Nephron progenitor cell (in vitro differentiated cells): Measurements from ENCODE around the gene NRP1.

Experiments used
- DNase-seq: peaks from one replicate; pipeline ENCODE4 v3.0.0; 2021
- H3K27ac Mint-ChIP-seq: 2 replicates; pipeline ENCODE4 v1.8.0; 2021; ENCODE audit warnings: mild to moderate bottlenecking, moderate library complexity, mixed read lengths
- H3K27me3 Mint-ChIP-seq: 2 replicates; pipeline ENCODE4 v1.8.0; 2021; ENCODE audit warnings: mild to moderate bottlenecking, low read depth, mixed read lengths; ENCODE audit not compliant: poor library complexity
- H3K36me3 Mint-ChIP-seq: 2 replicates; pipeline ENCODE4 v1.8.0; 2021; ENCODE audit warnings: low read depth, mixed read lengths
- H3K4me1 Mint-ChIP-seq: 2 replicates; pipeline ENCODE4 v1.8.0; 2021; ENCODE audit warnings: mixed read lengths
- H3K4me3 Mint-ChIP-seq: 2 replicates; pipeline ENCODE4 v1.8.0; 2021; ENCODE audit warnings: mild to moderate bottlenecking, moderate library complexity, mixed read lengths
- H3K9me3 Mint-ChIP-seq: 2 replicates; pipeline ENCODE4 v1.8.0; 2021; ENCODE audit warnings: mild to moderate bottlenecking, moderate library complexity, mixed read lengths
- CTCF ChIP-seq: fragments of 200-600 bp; sonication (generic); IDR thresholded peaks from 2 replicates; pipeline ENCODE4 v1.5.0; 2021; ENCODE audit warnings: antibody characterized with exemption

Gene NRP1

GRCh38 chr10:33244354-33244967 is 90.0 kb downstream of the NRP1 start:
- TF ChIP-seq CTCF, result no peak
- Mint-ChIP-seq H3K27me3 (no peaks in the 10 kb centered on the region), H3K4me1 (peaks cover 38% of the 10 kb centered on the region), H3K9me3 (no peaks in the 10 kb centered on the region), H3K36me3 (peaks cover 77% of the 10 kb centered on the region), H3K4me3 (no peak overlapping the region), H3K27ac (no peak overlapping the region)
- no peak for DNase-seq

DNA sequence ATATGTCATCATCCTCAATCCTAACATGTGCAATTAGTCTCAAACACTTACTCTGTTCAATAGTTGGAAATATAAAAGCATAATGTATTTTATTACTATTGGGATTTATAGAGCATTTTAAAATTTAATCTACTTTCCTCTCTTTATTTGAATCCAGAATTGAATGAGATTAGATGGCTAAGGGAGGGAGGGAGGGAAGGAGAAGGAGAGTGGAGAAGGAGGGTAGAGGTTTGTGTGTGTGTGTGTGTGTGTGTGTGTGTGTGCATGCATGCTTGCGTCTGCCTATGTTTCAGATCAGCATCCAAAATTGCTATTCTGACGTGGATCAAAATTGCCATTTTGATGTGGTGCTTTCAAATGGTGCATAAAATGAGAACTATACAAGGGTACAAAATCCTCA is 90.8 kb downstream of the NRP1 start:
- Mint-ChIP-seq H3K27me3 (no peaks in the 10 kb centered on the region), H3K4me3 (no peak overlapping the region), H3K4me1 (peaks cover 39% of the 10 kb centered on the region), H3K27ac (no peak overlapping the region), H3K36me3 (peaks cover 73% of the 10 kb centered on the region), H3K9me3 (no peaks in the 10 kb centered on the region)
- no peak for DNase-seq
- no peak for TF ChIP-seq CTCF

- DNase-seq, result no peak
Measured at GRCh38 chr10:33242931-33243330, 91.5 kb downstream of the NRP1 start.

GRCh38 chr10:33241351-33241750 is 93.1 kb downstream of the NRP1 start:
- H3K36me3 Mint-ChIP-seq, result peaks cover 74% of the 10 kb centered on the region
- TF ChIP-seq CTCF, result no peak
- H3K27ac Mint-ChIP-seq, result peak overlapping the region; percentile 65
- no peaks in the 10 kb centered on the region for H3K9me3 Mint-ChIP-seq
- peaks cover 61% of the 10 kb centered on the region for H3K4me1 Mint-ChIP-seq
- H3K4me3 Mint-ChIP-seq, result no peak overlapping the region
- H3K27me3 Mint-ChIP-seq, result no peaks in the 10 kb centered on the region
- DNase-seq, result no peak

More at GRCh38 chr10:33242931-33243330, 91.5 kb downstream of the NRP1 start:
- Mint-ChIP-seq H3K36me3 (peaks cover 73% of the 10 kb centered on the region), H3K4me1 (peaks cover 45% of the 10 kb centered on the region), H3K9me3 (no peaks in the 10 kb centered on the region), H3K27ac (peak overlapping the region; percentile 71), H3K27me3 (no peaks in the 10 kb centered on the region), H3K4me3 (no peak overlapping the region)
- TF ChIP-seq CTCF, result no peak

DNA sequence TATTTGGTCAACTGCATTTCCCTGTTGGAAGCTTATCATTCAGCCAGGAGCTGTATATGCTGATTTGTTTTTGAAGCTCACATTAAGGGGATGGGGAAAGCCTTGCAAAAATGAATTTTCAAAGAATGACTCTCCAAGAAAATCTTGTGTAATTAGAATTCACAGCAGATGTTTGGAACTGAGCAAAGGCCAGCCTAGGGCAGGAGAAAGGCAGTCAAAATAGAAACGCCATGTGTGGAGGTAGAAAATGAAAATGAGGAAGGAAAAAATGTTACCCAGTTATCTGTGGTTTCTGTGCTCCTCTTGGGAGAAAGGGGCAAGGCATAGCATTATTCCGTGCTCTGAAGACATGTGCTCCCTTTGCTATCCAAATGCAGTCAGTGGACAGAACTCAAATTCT is 93.5 kb downstream of the NRP1 start:
- no peak for TF ChIP-seq CTCF
- Mint-ChIP-seq H3K27me3 (no peaks in the 10 kb centered on the region), H3K36me3 (peaks cover 74% of the 10 kb centered on the region), H3K4me3 (peak overlapping the region; percentile 15), H3K4me1 (peaks cover 65% of the 10 kb centered on the region), H3K27ac (peak overlapping the region; percentile 65), H3K9me3 (no peaks in the 10 kb centered on the region)
- no peak for DNase-seq

DNA sequence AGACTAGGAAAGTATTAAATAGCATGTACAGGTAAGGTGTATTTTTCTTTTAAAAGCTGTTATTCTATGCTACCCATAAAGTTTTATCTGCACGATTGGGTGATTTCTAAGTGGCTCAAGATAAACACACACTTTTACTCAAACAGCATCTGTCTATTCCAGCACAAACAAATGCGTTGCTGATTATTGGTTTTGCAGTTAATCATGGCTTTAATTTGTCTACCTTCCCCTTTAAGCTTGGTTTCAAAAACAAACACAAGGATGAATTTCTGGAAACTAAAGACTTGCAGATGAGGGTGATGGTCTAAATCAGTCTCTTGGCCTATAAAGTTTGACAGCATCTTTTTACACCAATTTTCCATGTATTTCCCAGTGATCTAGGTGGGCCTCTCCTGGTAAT is 94.2 kb downstream of the NRP1 start:
- peak overlapping the region; percentile 65 for H3K27ac Mint-ChIP-seq
- H3K4me3 Mint-ChIP-seq, result no peak overlapping the region
- DNase-seq, result no peak
- H3K4me1 Mint-ChIP-seq, result peaks cover 72% of the 10 kb centered on the region
- no peaks in the 10 kb centered on the region for H3K9me3 Mint-ChIP-seq
- H3K36me3 Mint-ChIP-seq, result peaks cover 72% of the 10 kb centered on the region
- no peaks in the 10 kb centered on the region for H3K27me3 Mint-ChIP-seq
- TF ChIP-seq CTCF, result no peak
